ENCODE measurements around the gene VTI1B.

The VTI1B gene

DNA sequence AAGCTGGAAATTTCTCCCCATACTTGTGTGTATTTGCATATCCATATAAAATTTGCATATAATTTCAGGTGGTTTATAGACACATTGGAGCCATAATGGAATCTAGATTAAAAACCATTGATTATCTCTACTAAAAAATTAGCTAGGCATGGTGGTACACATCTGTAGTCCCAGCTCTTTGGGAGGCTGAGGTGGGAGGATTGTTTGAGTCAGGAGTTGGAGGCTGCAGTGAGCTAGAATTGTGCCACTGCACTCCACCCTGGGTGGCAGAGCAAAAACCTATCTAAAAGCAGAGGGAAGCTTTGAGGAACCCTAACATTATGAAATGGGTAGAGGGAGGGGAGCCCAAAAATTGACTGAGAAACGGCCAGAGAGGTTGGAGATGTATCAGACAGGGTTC, 23.7 kb upstream of the VTI1B start:
- in situ Hi-C loops (cut with HindIII; ENCODE audit: low pct_unique_long_range_greater_than_20kb, low sequenced_read_pairs) = no loop called here
- no peak for DNase-seq (ENCODE audit: low read depth in 1 of 2, low spot score in 1 of 2)

DNA sequence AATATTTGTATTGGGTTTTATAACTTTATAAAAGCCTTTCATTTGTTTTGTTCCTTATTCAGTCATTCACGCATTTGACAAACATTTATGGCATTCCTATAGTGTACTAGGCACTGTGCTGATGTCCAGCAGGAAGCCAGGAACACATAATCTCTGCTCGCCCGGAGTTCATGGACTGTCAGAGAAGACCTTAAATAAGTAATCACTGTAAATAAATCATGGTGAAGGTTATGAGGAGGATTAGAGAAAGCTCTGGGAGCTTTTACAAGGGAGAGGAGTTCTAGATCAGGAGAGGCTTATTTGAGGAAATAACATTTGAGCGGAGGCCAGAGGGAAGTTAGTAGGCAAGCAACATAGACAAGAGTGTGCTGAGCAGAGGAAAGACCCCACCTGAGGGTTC, 22.6 kb upstream of the VTI1B start:
- in situ Hi-C loops (cut with HindIII; ENCODE audit: low pct_unique_long_range_greater_than_20kb, low sequenced_read_pairs) = no loop called here
- no peak for TF ChIP-seq JUND (IDR thresholded peaks at IDR 0.05; ENCODE audit: low read depth)
- no peak for DNase-seq (ENCODE audit: low read depth in 1 of 2, low spot score in 1 of 2)

More for the DNA sequence above, 23.7 kb upstream of the VTI1B start:
- no peak for TF ChIP-seq JUND (IDR thresholded peaks at IDR 0.05; ENCODE audit: low read depth)

- DNase-seq (ENCODE audit: low read depth in 1 of 2, low spot score in 1 of 2) = peak; percentile 77 to 95
- TF ChIP-seq JUND (IDR thresholded peaks at IDR 0.05; ENCODE audit: low read depth) = no peak
- in situ Hi-C loops (cut with HindIII; ENCODE audit: low pct_unique_long_range_greater_than_20kb, low sequenced_read_pairs) = no loop called here
Measured at GRCh38 chr14:67695394-67695949, 21.0 kb upstream of the VTI1B start, which contains the start of gene RDH11. Gene RDH11, minus strand, starts transcription at chr14:67695764. Its CDS starts 61 bp downstream, at chr14:67695703.

GRCh38 chr14:67694791-67695393, 20.5 kb upstream of the VTI1B start:
- TF ChIP-seq JUND (IDR thresholded peaks at IDR 0.05; ENCODE audit: low read depth) = no peak
- peak; percentile 93 to 96 for DNase-seq (ENCODE audit: low read depth in 1 of 2, low spot score in 1 of 2)
- in situ Hi-C loops (cut with HindIII; ENCODE audit: low pct_unique_long_range_greater_than_20kb, low sequenced_read_pairs) = no loop called here

DNA sequence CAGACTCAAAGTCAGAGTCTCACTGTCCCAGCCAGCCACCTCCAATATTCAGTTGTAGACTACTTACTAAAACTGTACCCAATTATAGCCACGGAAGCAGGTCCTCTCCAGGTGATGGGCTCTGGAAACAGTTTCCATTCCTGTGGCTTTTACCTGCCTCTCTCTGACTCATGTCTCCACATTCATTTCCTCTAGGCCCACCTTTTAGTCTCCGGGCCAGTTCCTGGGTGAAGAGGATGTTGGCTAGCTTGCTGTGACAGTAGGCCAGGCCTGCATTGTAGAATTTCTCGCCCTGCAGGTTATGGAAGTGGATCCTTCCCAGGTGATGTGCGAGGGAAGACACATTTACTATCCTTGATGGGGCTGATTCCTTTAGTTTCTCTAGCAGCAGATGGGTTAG, 15.6 kb upstream of the VTI1B start:
- in situ Hi-C loops (cut with HindIII; ENCODE audit: low pct_unique_long_range_greater_than_20kb, low sequenced_read_pairs) = no loop called here
- TF ChIP-seq JUND (IDR thresholded peaks at IDR 0.05; ENCODE audit: low read depth) = no peak
- DNase-seq (ENCODE audit: low read depth in 1 of 2, low spot score in 1 of 2) = no peak

DNA sequence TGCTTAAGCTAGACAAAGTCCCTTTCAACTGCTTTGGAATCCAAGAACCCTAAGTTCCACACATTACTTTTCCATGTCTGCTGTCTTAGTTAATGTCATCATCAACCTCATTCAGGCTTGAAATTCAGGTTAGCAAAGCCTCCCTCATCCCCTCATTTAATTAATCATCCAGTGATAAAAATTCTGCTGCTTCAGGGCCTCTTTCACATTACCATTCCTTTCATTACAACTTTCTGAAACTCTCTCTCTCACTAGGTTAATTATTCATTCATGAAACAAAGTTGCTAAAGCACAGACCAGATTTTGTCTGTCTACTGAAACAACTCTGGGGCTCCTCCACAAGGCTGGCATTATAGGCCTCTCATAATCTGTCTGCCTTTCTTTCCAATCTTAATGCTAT, 9.4 kb upstream of the VTI1B start:
- no peak for TF ChIP-seq JUND (IDR thresholded peaks at IDR 0.05; ENCODE audit: low read depth)
- DNase-seq (ENCODE audit: low read depth in 1 of 2, low spot score in 1 of 2) = no peak
- in situ Hi-C loops (cut with HindIII; ENCODE audit: low pct_unique_long_range_greater_than_20kb, low sequenced_read_pairs) = no loop called here

DNA sequence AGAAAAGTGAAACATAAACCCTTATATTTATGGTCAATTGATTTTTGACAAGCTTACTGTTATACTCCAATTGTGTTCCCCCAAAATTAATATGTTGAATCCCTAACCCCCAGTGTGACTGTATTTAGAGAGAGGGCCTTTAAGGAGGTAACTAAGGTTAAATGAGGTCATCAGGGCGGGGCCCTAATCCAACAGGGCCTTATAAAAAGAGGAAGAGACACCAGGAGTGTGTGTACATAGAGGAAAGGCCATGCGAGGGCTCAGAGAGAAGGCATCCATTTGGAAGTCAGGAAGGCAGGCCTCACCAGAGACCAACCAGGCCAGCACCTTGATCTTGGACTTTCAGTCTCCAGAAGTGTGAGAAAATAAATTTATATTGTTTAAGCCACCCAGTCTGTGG, 6.5 kb upstream of the VTI1B start:
- in situ Hi-C loops (cut with HindIII; ENCODE audit: low pct_unique_long_range_greater_than_20kb, low sequenced_read_pairs) = no loop called here
- TF ChIP-seq JUND (IDR thresholded peaks at IDR 0.05; ENCODE audit: low read depth) = no peak
- no peak for DNase-seq (ENCODE audit: low read depth in 1 of 2, low spot score in 1 of 2)

GRCh38 chr14:67680121-67680602, 5.7 kb upstream of the VTI1B start:
- DNase-seq (ENCODE audit: low read depth in 1 of 2, low spot score in 1 of 2) = no peak
- in situ Hi-C loops (cut with HindIII; ENCODE audit: low pct_unique_long_range_greater_than_20kb, low sequenced_read_pairs) = no loop called here

GRCh38 chr14:67679006-67679405, 4.6 kb upstream of the VTI1B start:
- TF ChIP-seq JUND (IDR thresholded peaks at IDR 0.05; ENCODE audit: low read depth) = no peak
- in situ Hi-C loops (cut with HindIII; ENCODE audit: low pct_unique_long_range_greater_than_20kb, low sequenced_read_pairs) = no loop called here
- no peak for DNase-seq (ENCODE audit: low read depth in 1 of 2, low spot score in 1 of 2)

More at GRCh38 chr14:67680121-67680602, 5.7 kb upstream of the VTI1B start:
- no peak for TF ChIP-seq JUND (IDR thresholded peaks at IDR 0.05; ENCODE audit: low read depth)

GRCh38 chr14:67675219-67675582, 769 bp upstream of the VTI1B start:
- no peak for TF ChIP-seq JUND (IDR thresholded peaks at IDR 0.05; ENCODE audit: low read depth)
- DNase-seq (ENCODE audit: low read depth in 1 of 2, low spot score in 1 of 2) = no peak
- in situ Hi-C loops (cut with HindIII; ENCODE audit: low pct_unique_long_range_greater_than_20kb, low sequenced_read_pairs) = no loop called here

DNA sequence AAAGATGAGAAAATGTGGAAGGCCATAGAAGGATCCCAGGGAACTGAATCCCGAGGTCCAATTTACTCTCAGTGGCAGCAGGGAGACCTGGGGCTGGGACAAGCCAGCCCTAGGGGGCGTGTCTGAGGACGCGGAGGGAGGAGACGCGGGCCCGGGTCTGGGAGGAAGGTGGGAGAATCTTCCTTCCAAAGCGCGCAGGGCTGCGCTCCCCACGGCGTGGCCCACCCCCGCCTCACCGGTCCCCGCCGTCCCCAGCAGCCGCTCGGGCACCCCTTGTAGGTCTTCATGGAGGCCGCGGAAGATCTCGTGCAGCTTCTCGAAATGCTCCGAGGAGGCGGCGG, 323 bp downstream of the VTI1B start:
- DNase-seq (ENCODE audit: low read depth in 1 of 2, low spot score in 1 of 2) = peak; percentile 83 to 86
- in situ Hi-C loops (cut with HindIII; ENCODE audit: low pct_unique_long_range_greater_than_20kb, low sequenced_read_pairs) = no loop called here
- TF ChIP-seq JUND (IDR thresholded peaks at IDR 0.05; ENCODE audit: low read depth) = no peak

GRCh38 chr14:67673451-67673850, 981 bp downstream of the VTI1B start:
- no peak for DNase-seq (ENCODE audit: low read depth in 1 of 2, low spot score in 1 of 2)
- TF ChIP-seq JUND (IDR thresholded peaks at IDR 0.05; ENCODE audit: low read depth) = no peak
- in situ Hi-C loops (cut with HindIII; ENCODE audit: low pct_unique_long_range_greater_than_20kb, low sequenced_read_pairs) = no loop called here

DNA sequence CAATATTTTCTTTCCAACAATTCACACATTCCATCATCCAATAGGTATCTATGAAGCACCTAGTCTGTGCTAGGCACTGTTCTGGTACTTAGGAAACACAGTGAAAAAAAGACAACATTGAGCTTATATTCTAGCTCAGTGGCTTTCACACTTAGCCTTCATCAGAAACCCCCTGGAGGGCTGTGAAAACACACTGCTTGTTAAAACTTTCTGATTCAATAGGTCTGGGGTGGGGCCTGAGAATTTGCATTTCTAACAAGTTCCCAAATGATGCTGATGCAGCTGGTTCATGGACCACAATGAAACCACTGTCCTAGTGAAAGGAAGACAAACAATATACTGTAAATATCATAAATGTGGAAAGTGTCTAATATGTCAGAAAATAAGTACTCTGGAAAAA, 5.9 kb downstream of the VTI1B start:
- no peak for TF ChIP-seq JUND (IDR thresholded peaks at IDR 0.05; ENCODE audit: low read depth)
- in situ Hi-C loops (cut with HindIII; ENCODE audit: low pct_unique_long_range_greater_than_20kb, low sequenced_read_pairs) = no loop called here
- no peak for DNase-seq (ENCODE audit: low read depth in 1 of 2, low spot score in 1 of 2)

All from T47D (cell line).